Measurements from ENCODE around the gene TAF15.

- TF ChIP-seq CTCF (IDR thresholded peaks at IDR 0.05; ENCODE audit: low read depth, low read length) (no peak), EZH2phosphoT487 (IDR thresholded peaks at IDR 0.05; ENCODE audit: low read depth) (no peak)
These were observed 12.3 kb upstream of the TAF15 start for GRCh38 chr17:35796942-35797341.

Data from OCI-LY3 (cell line).